Measurements from ENCODE around the gene KLC3.

The KLC3 gene

GRCh38 chr19:45380107-45380506 is 39.6 kb downstream of the KLC3 start:
- Mint-ChIP-seq H3K36me3 (ENCODE audit: insufficient read depth) (peaks cover 3% of the 10 kb centered on the region), H3K9me3 (no peaks in the 10 kb centered on the region), H3K27me3 (peaks cover 4 to 14% of the 10 kb centered on the region in 2 donors), H3K4me3 (no peak overlapping the region), H3K4me1 (ENCODE audit: low read depth in 2 of 2) (no peaks in the 10 kb centered on the region), H3K27ac (no peak overlapping the region)
- DNase-seq: no peak
- ATAC-seq (replicated peaks): no peak

- Mint-ChIP-seq H3K9me3 (no peaks in the 10 kb centered on the region), H3K36me3 (ENCODE audit: insufficient read depth) (no peaks in the 10 kb centered on the region), H3K4me1 (ENCODE audit: low read depth in 2 of 2) (peaks cover 0 to 3% of the 10 kb centered on the region in 2 donors), H3K4me3 (no peak overlapping the region), H3K27ac (no peak overlapping the region), H3K27me3 (peaks cover 16 to 25% of the 10 kb centered on the region in 2 donors)
- ATAC-seq (replicated peaks) (no peak), DNase-seq (no peak)
Measured at GRCh38 chr19:45382426-45382825, 41.9 kb downstream of the KLC3 start.

- H3K27ac Mint-ChIP-seq: no peak overlapping the region
- no peak overlapping the region for H3K4me3 Mint-ChIP-seq
- ATAC-seq (replicated peaks) (no peak), DNase-seq (no peak)
- no peaks in the 10 kb centered on the region for H3K9me3 Mint-ChIP-seq
- peaks cover 0 to 3% of the 10 kb centered on the region in 2 donors for H3K4me1 Mint-ChIP-seq (ENCODE audit: low read depth in 2 of 2)
- H3K36me3 Mint-ChIP-seq (ENCODE audit: insufficient read depth): no peaks in the 10 kb centered on the region
- H3K27me3 Mint-ChIP-seq: peaks cover 16 to 25% of the 10 kb centered on the region in 2 donors
Measured at GRCh38 chr19:45385392-45386221, 45.1 kb downstream of the KLC3 start.

- no peaks in the 10 kb centered on the region for H3K9me3 Mint-ChIP-seq
- ATAC-seq (replicated peaks): no peak
Measured at GRCh38 chr19:45391346-45391745, 50.8 kb downstream of the KLC3 start.

DNA sequence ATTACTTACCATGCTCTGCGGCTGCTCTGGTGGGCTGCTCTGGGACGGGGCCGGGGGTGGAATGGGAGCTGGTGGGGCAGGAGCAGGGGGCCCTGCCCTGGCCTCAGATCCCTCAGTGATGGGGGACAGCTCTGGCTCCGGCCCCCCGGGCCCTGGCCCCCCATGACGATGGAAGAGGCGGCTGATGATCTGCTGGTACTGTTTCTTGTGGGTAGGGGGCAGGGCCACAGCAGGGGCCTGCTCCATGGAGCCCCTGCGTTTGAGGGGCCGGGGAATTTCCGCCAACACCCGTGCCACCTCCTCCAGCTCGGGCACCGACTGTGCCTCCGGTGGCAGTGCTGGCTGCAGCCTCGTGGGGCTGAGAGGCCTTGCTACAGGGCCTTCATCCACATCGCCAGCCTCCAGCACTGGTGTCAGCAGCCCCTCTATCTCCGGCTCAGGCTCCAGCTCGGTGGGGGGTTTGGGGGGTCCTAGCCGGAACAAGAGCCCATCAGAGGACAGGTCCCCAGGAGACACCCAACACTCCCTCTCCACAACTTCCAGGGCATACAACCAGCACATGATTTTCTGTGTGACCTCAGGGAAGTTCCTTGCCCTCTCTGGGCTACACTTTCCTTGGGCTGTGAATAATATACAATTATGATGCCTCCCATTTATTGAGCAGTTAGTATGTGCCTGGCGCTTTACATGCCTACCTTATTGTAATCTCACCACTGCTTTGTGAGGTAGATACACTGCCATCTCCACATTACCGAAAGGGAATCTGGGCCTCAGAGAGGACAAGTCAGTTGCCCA is 51.5 kb downstream of the KLC3 start:
- no peak overlapping the region for H3K27ac Mint-ChIP-seq
- DNase-seq (no peak), ATAC-seq (replicated peaks) (no peak)
- H3K36me3 Mint-ChIP-seq (ENCODE audit: insufficient read depth): no peaks in the 10 kb centered on the region
- H3K4me1 Mint-ChIP-seq (ENCODE audit: low read depth in 2 of 2): no peaks in the 10 kb centered on the region
- H3K4me3 Mint-ChIP-seq: no peak overlapping the region
- no peaks in the 10 kb centered on the region for H3K9me3 Mint-ChIP-seq
- H3K27me3 Mint-ChIP-seq: peaks cover 2 to 16% of the 10 kb centered on the region in 2 donors

More at GRCh38 chr19:45391346-45391745, 50.8 kb downstream of the KLC3 start:
- H3K4me3 Mint-ChIP-seq: no peak overlapping the region
- H3K27me3 Mint-ChIP-seq: peaks cover under 1 to 17% of the 10 kb centered on the region in 2 donors
- H3K36me3 Mint-ChIP-seq (ENCODE audit: insufficient read depth): no peaks in the 10 kb centered on the region
- H3K27ac Mint-ChIP-seq: no peak overlapping the region
- DNase-seq: no peak
- no peaks in the 10 kb centered on the region for H3K4me1 Mint-ChIP-seq (ENCODE audit: low read depth in 2 of 2)

GRCh38 chr19:45395821-45396617 is 55.5 kb downstream of the KLC3 start:
- no peak for ATAC-seq (replicated peaks)
- Mint-ChIP-seq H3K36me3 (ENCODE audit: insufficient read depth) (no peaks in the 10 kb centered on the region), H3K9me3 (no peaks in the 10 kb centered on the region), H3K27me3 (peaks cover 15 to 35% of the 10 kb centered on the region in 2 donors), H3K4me3 (no peak overlapping the region), H3K4me1 (ENCODE audit: low read depth in 2 of 2) (peaks cover 6 to 10% of the 10 kb centered on the region in 2 donors), H3K27ac (no peak overlapping the region)
- DNase-seq: no peak

DNA sequence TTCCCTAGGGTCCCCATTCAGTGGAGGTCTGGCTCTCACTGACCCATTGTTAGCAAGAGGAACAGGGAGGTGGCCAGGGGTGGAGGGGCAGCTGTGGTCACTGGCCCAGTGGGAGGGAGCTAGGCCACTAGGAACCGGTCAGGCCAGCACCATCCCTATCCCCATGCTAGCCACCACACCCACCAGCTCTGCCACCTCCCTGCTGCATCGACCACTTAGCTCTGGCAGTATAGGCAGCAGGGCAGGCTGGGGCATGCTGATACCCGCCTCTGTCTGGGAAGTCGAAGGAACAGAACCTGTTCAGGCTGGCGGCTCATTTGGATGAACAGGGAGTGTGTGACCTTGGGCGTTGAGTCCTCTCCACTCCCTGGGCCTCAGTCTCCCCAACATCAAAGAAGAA is 59.6 kb downstream of the KLC3 start:
- Mint-ChIP-seq H3K27ac (no peak overlapping the region), H3K27me3 (peaks cover 35 to 66% of the 10 kb centered on the region in 2 donors), H3K4me1 (ENCODE audit: low read depth in 2 of 2) (peaks cover 22 to 23% of the 10 kb centered on the region in 2 donors), H3K4me3 (no peak overlapping the region), H3K36me3 (ENCODE audit: insufficient read depth) (peaks cover 2% of the 10 kb centered on the region), H3K9me3 (no peaks in the 10 kb centered on the region)
- ATAC-seq (replicated peaks) (no peak), DNase-seq (no peak)

Measured in effector memory CD8-positive, alpha-beta T cell (primary cell).